CD14-positive monocyte (primary cell): ENCODE measurements around the gene TNFRSF19. TPM values are rescaled to one million over a fixed set of nuclear protein-coding genes. Genes with fewer than 3 reads are reported as not detected.

Experiments
- DNase-seq, 3 donors: peaks; one replicate each; pipeline ENCODE4 v3.0.0-alpha.2; 2011 to 2022
- H2AFZ ChIP-seq: 2 replicates; pipeline ENCODE4 v1.6.0; 2012; ENCODE audit warnings: mild to moderate bottlenecking, low read depth, low read length, inconsistent platforms; ENCODE audit not compliant: insufficient read depth, poor library complexity, severe bottlenecking
- H3K27ac ChIP-seq, 2 donors: 1 replicate in 1 of 2; 2 replicates in 1 of 2; pipeline ENCODE4 v1.5.1; 2012 to 2013; ENCODE audit warnings: low read length in 2 of 2, control low read depth in 1 of 2, inconsistent platforms in 1 of 2, low read depth in 1 of 2, mild to moderate bottlenecking in 1 of 2
- H3K27me3 ChIP-seq, 2 donors: one replicate each; pipeline versions ENCODE4 v1.6.0 to v1.6.1; 2011 to 2013; ENCODE audit warnings: low read length in 2 of 2; ENCODE audit not compliant: control insufficient read depth in 2 of 2, insufficient read depth in 2 of 2
- H3K36me3 ChIP-seq, 2 donors: replicated peaks in 1 of 2; 1 replicate in 1 of 2; 2 replicates in 1 of 2; pipeline versions ENCODE4 v1.5.1 to v1.6.1; 2012 to 2013; ENCODE audit warnings: low read length in 2 of 2, control low read depth in 1 of 2, inconsistent platforms in 1 of 2, mild to moderate bottlenecking in 1 of 2; ENCODE audit not compliant: insufficient read depth in 2 of 2, control insufficient read depth in 1 of 2
- H3K4me1 ChIP-seq, 2 donors: 1 replicate in 1 of 2; 2 replicates in 1 of 2; pipeline versions ENCODE4 v1.5.1 to v1.6.1; 2012 to 2013; ENCODE audit warnings: low read length in 2 of 2, control low read depth in 1 of 2, inconsistent platforms in 1 of 2, mild to moderate bottlenecking in 1 of 2, moderate library complexity in 1 of 2; ENCODE audit not compliant: insufficient read depth in 2 of 2, control insufficient read depth in 1 of 2
- H3K4me2 ChIP-seq: replicated peaks from 2 replicates; pipeline ENCODE3; 2012; ENCODE audit warnings: low read length, moderate library complexity, mild to moderate bottlenecking; ENCODE audit not compliant: poor library complexity, severe bottlenecking; ENCODE audit errors: extremely low read depth
- H3K4me3 ChIP-seq, 3 experiments: fragments of 200-600 bp in 1 of 3; sonication (generic) in 1 of 3; replicated peaks in 1 of 3; 1 replicate in 2 of 3; 2 replicates in 1 of 3; pipeline ENCODE4 v1.5.1; 2011 to 2013; ENCODE audit warnings: low read length in 3 of 3, mild to moderate bottlenecking in 3 of 3, control low read depth in 2 of 3, low read depth in 2 of 3, inconsistent platforms in 1 of 3, moderate library complexity in 1 of 3
- H3K79me2 ChIP-seq: 2 replicates; pipeline ENCODE4 v1.6.0; 2012; ENCODE audit warnings: mild to moderate bottlenecking, control low read depth, inconsistent platforms, low read length, moderate library complexity; ENCODE audit not compliant: insufficient read depth
- H3K9ac ChIP-seq: 2 replicates; pipeline ENCODE4 v1.6.0; 2017; ENCODE audit warnings: low read length, mild to moderate bottlenecking; ENCODE audit not compliant: insufficient read depth, poor library complexity, severe bottlenecking
- H3K9me3 ChIP-seq, 2 donors: replicated peaks in 1 of 2; 1 replicate in 1 of 2; 2 replicates in 1 of 2; pipeline versions ENCODE4 v1.5.1 to v1.6.1; 2012 to 2013; ENCODE audit warnings: low read length in 2 of 2, control low read depth in 1 of 2; ENCODE audit not compliant: control insufficient read depth in 1 of 2, insufficient read depth in 1 of 2
- H4K20me1 ChIP-seq: 2 replicates; pipeline ENCODE4 v1.6.0; 2012; ENCODE audit warnings: mild to moderate bottlenecking, low read length, control low read depth, moderate library complexity; ENCODE audit not compliant: insufficient read depth
- H3K27ac Mint-ChIP-seq, 7 donors: one replicate each; pipeline ENCODE4 v1.8.0; 2020; ENCODE audit warnings: mild to moderate bottlenecking in 7 of 7, mixed read lengths in 7 of 7, moderate library complexity in 6 of 7, inconsistent platforms in 2 of 7
- H3K27me3 Mint-ChIP-seq, 3 donors: one replicate each; pipeline ENCODE4 v1.8.0; 2021 to 2022; ENCODE audit warnings: low read depth in 3 of 3, mild to moderate bottlenecking in 3 of 3, mixed read lengths in 3 of 3, moderate library complexity in 3 of 3, inconsistent platforms in 1 of 3
- H3K36me3 Mint-ChIP-seq, 2 donors: one replicate each; pipeline ENCODE4 v1.8.0; 2020; ENCODE audit warnings: mixed read lengths in 2 of 2, inconsistent platforms in 1 of 2, mild to moderate bottlenecking in 1 of 2
- H3K4me1 Mint-ChIP-seq: one replicate; pipeline ENCODE4 v1.8.0; 2020; ENCODE audit warnings: mild to moderate bottlenecking, mixed read lengths
- H3K4me3 Mint-ChIP-seq, 2 donors: one replicate each; pipeline ENCODE4 v1.8.0; 2020; ENCODE audit warnings: mild to moderate bottlenecking in 2 of 2, mixed read lengths in 2 of 2, moderate library complexity in 1 of 2
- H3K9me3 Mint-ChIP-seq, 7 donors: one replicate each; pipeline ENCODE4 v1.8.0; 2020 to 2022; ENCODE audit warnings: mixed read lengths in 7 of 7, mild to moderate bottlenecking in 6 of 7, moderate library complexity in 6 of 7, inconsistent platforms in 2 of 7
- CTCF ChIP-seq: fragments of 200-600 bp; IDR thresholded peaks from one replicate; pipeline ENCODE4 v1.8.0; 2022; ENCODE audit warnings: antibody characterized with exemption, mild to moderate bottlenecking
- WGBS: methylation state at CpG from one replicate; pipeline ENCODE4 v1.1.5; 2013; ENCODE audit warnings: missing lambda C conversion rate; ENCODE audit not compliant: insufficient coverage; 5-methylcytosine and 5-hydroxymethylcytosine counted together
- intact Hi-C, 2 donors: fragments of 100-400 bp; cut with micrococcal nuclease; formaldehyde crosslinking; loops; one replicate each; pipeline versions ENCODE4 v1.15.0 to v1.15.1; 2023
- polyA plus RNA-seq, 3 donors: library from polyadenylated mRNA; depleted of rRNA in 1 of 3; unstranded in 2 of 3; stranded (reverse) in 1 of 3; fragments of 300-500 nt in 2 of 3; fragments of >200 nt in 1 of 3; fragmentation: Illumina TruSeq in 2 of 3; gene quantifications; 1 replicate in 2 of 3; 2 replicates in 1 of 3; pipeline ENCODE4 v1.2.3, GENCODE V29; 2012 to 2021

Gene TNFRSF19
- polyA plus RNA-seq, 3 donors: 0.11 TPM; not detected in 2

- 9% methylated on average over 33 of the region's 46 CpGs for WGBS
- Mint-ChIP-seq H3K4me3 (peak overlapping the region; percentile 59 to 81), H3K9me3 (peaks cover 0 to 3% (median 0%) of the 10 kb centered on the region in 7 donors), H3K27me3 (peaks cover 1 to 6% (median 4%) of the 10 kb centered on the region in 3 donors), H3K36me3 (no peaks in the 10 kb centered on the region), H3K4me1 (peaks cover 11% of the 10 kb centered on the region), H3K27ac (peak overlapping the region in 1 of 7 donors; percentile 65)
- no peaks in the 10 kb centered on the region for H3K36me3 ChIP-seq
- peak overlapping the region; percentile 71 for H3K4me2 ChIP-seq
- H3K4me1 ChIP-seq: peaks cover 7 to 10% of the 10 kb centered on the region in 2 donors
- no peaks in the 10 kb centered on the region for H3K9me3 ChIP-seq
- no peak for TF ChIP-seq CTCF
- peak overlapping the region; percentile 84 for H2AFZ ChIP-seq
- H3K79me2 ChIP-seq: no peaks in the 10 kb centered on the region
- H3K27me3 ChIP-seq: no peaks in the 10 kb centered on the region
- intact Hi-C loops: no loop called here
- no peak overlapping the region for H3K27ac ChIP-seq
- H4K20me1 ChIP-seq: no peaks in the 10 kb centered on the region
- H3K9ac ChIP-seq: peak overlapping the region; percentile 51
- DNase-seq: peak in 2 of 3 donors; percentile 0 to 13
- H3K4me3 ChIP-seq: peak overlapping the region in 2 of 3 experiments; percentile 20 to 63
Observed at GRCh38 chr13:23695711-23696464, 125.7 kb downstream of the TNFRSF19 start.

DNA sequence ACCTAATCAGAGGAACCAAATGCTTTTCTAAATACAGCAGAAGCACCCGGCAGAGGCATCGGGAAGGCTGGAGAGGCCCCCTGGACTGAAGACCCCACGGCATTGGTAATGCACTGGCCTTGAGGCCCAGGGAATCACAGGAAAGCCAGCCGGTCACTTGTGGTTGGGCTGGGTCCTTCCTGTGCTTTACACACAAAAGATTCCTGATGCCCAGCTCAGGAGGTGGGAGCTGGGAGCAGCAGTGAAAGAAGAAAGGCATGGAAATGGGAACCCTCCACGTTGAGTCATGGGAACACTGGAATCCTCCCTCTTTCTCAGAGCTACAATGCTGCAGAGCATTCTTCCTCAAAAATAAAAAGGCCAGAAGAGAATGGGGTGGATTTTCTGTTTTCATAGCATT is 126.4 kb downstream of the TNFRSF19 start:
- Histone ChIP-seq H2AFZ (peak overlapping the region; percentile 84), H4K20me1 (no peaks in the 10 kb centered on the region), H3K4me3 (no peak overlapping the region), H3K9ac (no peak overlapping the region), H3K27ac (no peak overlapping the region), H3K36me3 (no peaks in the 10 kb centered on the region), H3K79me2 (no peaks in the 10 kb centered on the region), H3K27me3 (no peaks in the 10 kb centered on the region), H3K4me1 (peaks cover 7 to 10% of the 10 kb centered on the region in 2 donors), H3K4me2 (no peak overlapping the region), H3K9me3 (no peaks in the 10 kb centered on the region)
- H3K36me3 Mint-ChIP-seq: no peaks in the 10 kb centered on the region
- peaks cover 0 to 4% (median 4%) of the 10 kb centered on the region in 3 donors for H3K27me3 Mint-ChIP-seq
- no peak overlapping the region for H3K27ac Mint-ChIP-seq
- intact Hi-C loops: no loop called here
- no peak for DNase-seq
- peaks cover 11% of the 10 kb centered on the region for H3K4me1 Mint-ChIP-seq
- peak overlapping the region in 1 of 2 donors; percentile 26 for H3K4me3 Mint-ChIP-seq
- TF ChIP-seq CTCF: no peak
- WGBS: 85% methylated on average over 4 of the region's 5 CpGs
- H3K9me3 Mint-ChIP-seq: peaks cover 0 to 3% (median 0%) of the 10 kb centered on the region in 7 donors
